Measurements from ENCODE around the gene MUC5B. TPM values are rescaled to one million over a fixed set of nuclear protein-coding genes. Genes with fewer than 3 reads are reported as not detected.

MUC5B gene
- total and polyA plus RNA-seq, 2 donors (not counting 3 experiments of a cell fraction or from before 2014, with no cell fraction given): not detected

GRCh38 chr11:1219446-1219833, 3.4 kb upstream of the MUC5B start:
- TF ChIP-seq GATA2 (IDR thresholded peaks at IDR 0.05; ENCODE audit: insufficient read depth, insufficient read length, low read depth, low read length): no peak
- TF ChIP-seq MAX (IDR thresholded peaks at IDR 0.05; ENCODE audit: insufficient read depth, insufficient read length): no peak
- no peak for TF ChIP-seq CTCF (IDR thresholded peaks at IDR 0.05; ENCODE audit: extremely low read depth in 1 of 2, insufficient read depth in 1 of 2, low read depth in 1 of 2, low read length in 2 of 2)
- no TSS peak for BruUV-seq (replicated peaks)

More at GRCh38 chr11:1219446-1219833, 3.4 kb upstream of the MUC5B start:
- Histone ChIP-seq H3K4me2 (ENCODE audit: insufficient read depth, low read length) (no peak overlapping the region), H2AFZ (ENCODE audit: low read depth, low read length) (no peak overlapping the region), H3K79me2 (ENCODE audit: control insufficient read depth, insufficient read depth, low read length) (no peaks in the 10 kb centered on the region), H3K36me3 (ENCODE audit: control insufficient read depth in 2 of 2, extremely low read depth in 1 of 2, insufficient read depth in 2 of 2, low read length in 2 of 2) (no peaks in the 10 kb centered on the region), H3K9me1 (replicated peaks; ENCODE audit: control insufficient read depth, extremely low read depth, insufficient read depth, low read length) (no peaks in the 10 kb centered on the region), H3K4me1 (ENCODE audit: control insufficient read depth, extremely low read depth, insufficient read depth, low read length) (no peaks in the 10 kb centered on the region), H3K9me3 (replicated peaks; ENCODE audit: control insufficient read depth, insufficient read depth, low read length) (no peaks in the 10 kb centered on the region), H3K27ac (ENCODE audit: insufficient read depth, low read depth, low read length) (no peak overlapping the region), H4K20me1 (replicated peaks; ENCODE audit: control insufficient read depth, extremely low read depth, insufficient read depth, low read length) (no peaks in the 10 kb centered on the region), H3K4me3 (replicated peaks in 1 of 3; ENCODE audit: insufficient read depth in 1 of 3, low read depth in 1 of 3, low read length in 3 of 3) (no peak overlapping the region), H3K9ac (replicated peaks; ENCODE audit: extremely low read depth, insufficient read depth, low read length) (no peak overlapping the region), H3K27me3 (ENCODE audit: control insufficient read depth in 2 of 2, insufficient read depth in 2 of 2, low read length in 2 of 2) (no peaks in the 10 kb centered on the region)
- intact Hi-C loops (cut with micrococcal nuclease) (loop anchor here (5.0 kb wide), 1 partner anchor 298 kb away; no protein-coding TSS in a partner anchor), dilution Hi-C loops (cut with MboI; ENCODE audit: extremely low pct_ligation_motif_present, low sequenced_read_pairs) (no loop called here)
- no peak for DNase-seq (ENCODE audit: low read depth, low spot score)
- POLR2A ChIA-PET: no interaction called here
- no peak for FAIRE-seq
- CTCF ChIA-PET: no interaction called here

All from endothelial cell of umbilical vein (primary cell).